ENCODE results near the gene OR51B6. TPM values are rescaled to one million over a fixed set of nuclear protein-coding genes. Genes with fewer than 3 reads are reported as not detected.
"Not testable (repeated sequence)": the region's sequence is repeated elsewhere in the genome, so short reads cannot be mapped to it uniquely, and the experiment has no call there.

Gene OR51B6
- total RNA-seq, 1 experiment from 2014 or later = not detected

DNA sequence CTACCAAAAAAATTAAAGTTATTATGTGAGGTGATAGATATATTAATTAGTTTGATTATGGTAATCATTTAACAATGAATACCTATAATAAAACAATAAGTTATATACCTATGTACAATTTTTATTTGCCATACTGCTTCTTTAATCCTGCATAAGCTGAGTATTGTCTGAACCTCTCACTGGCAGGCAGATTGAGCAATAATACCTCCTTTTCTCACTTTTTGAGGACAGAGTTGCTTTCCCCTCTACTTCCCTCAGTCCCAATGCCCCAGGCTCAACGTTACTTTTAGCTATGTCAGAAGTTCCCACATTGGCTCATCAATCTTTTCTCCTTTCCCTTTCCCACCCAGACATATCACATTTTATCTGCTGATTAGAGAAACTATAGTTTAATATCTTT, 1.8 kb upstream of the OR51B6 start:
- H3K36me3 ChIP-seq (ENCODE audit: insufficient read depth, low read length, poor library complexity, severe bottlenecking) = no peaks in the 10 kb centered on the region
- BruUV-seq (replicated peaks) = no TSS peak
- ChIA-PET POLR2A (ENCODE audit: low non-redundant PET) (no interaction called here), CTCF (no interaction called here)
- H3K9me3 ChIP-seq (ENCODE audit: low read depth, low read length, poor library complexity, severe bottlenecking) = no peaks in the 10 kb centered on the region
- TF ChIP-seq, protein P1, sequence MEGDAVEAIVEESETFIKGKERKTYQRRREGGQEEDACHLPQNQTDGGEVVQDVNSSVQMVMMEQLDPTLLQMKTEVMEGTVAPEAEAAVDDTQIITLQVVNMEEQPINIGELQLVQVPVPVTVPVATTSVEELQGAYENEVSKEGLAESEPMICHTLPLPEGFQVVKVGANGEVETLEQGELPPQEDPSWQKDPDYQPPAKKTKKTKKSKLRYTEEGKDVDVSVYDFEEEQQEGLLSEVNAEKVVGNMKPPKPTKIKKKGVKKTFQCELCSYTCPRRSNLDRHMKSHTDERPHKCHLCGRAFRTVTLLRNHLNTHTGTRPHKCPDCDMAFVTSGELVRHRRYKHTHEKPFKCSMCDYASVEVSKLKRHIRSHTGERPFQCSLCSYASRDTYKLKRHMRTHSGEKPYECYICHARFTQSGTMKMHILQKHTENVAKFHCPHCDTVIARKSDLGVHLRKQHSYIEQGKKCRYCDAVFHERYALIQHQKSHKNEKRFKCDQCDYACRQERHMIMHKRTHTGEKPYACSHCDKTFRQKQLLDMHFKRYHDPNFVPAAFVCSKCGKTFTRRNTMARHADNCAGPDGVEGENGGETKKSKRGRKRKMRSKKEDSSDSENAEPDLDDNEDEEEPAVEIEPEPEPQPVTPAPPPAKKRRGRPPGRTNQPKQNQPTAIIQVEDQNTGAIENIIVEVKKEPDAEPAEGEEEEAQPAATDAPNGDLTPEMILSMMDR (conservative IDR thresholded peaks at IDR 0.05; ENCODE audit: low read depth, low read length) = no peak
- TF ChIP-seq EZH2 (IDR thresholded peaks at IDR 0.05; ENCODE audit: borderline replicate concordance, low read depth, low read length, poor library complexity, severe bottlenecking) = no peak
- no peaks in the 10 kb centered on the region for H3K27me3 ChIP-seq (replicated peaks; ENCODE audit: insufficient read depth, low read depth, low read length, poor library complexity)
- intact Hi-C loops (cut with micrococcal nuclease; ENCODE audit: unreplicated experiment) = no loop called here
- DNase-seq (ENCODE audit: low spot score) = no peak
- no peak overlapping the region for H3K4me3 ChIP-seq (ENCODE audit: low read depth, low read length, poor library complexity, severe bottlenecking)
- no peak overlapping the region for H3K27ac ChIP-seq (ENCODE audit: low read depth, low read length, poor library complexity, severe bottlenecking)
- no peaks in the 10 kb centered on the region for H3K4me1 ChIP-seq (ENCODE audit: insufficient read depth, low read length, poor library complexity, severe bottlenecking)

DNA sequence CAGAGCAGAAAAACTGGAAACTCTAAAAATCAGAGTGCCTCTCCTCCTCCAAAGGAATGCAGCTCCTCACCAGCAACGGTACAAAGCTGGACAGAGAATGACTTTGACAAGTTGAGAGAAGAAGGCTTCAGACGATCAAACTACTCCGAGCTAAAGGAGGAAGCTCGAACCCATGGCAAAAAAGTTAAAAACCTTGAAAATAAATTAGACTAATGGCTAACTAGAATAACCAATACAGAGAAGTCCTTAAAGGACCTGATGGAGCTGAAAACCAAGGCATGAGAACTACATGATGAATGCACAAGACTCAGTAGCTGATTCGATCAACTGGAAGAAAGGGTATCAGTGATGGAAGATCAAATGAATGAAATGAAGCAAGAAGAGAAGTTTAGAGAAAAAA, 4.7 kb downstream of the OR51B6 start:
- CTCF ChIA-PET; BruUV-seq (replicated peaks); H3K4me3 ChIP-seq (ENCODE audit: low read depth, low read length, poor library complexity, severe bottlenecking); H3K9me3 ChIP-seq (ENCODE audit: low read depth, low read length, poor library complexity, severe bottlenecking); H3K4me1 ChIP-seq (ENCODE audit: insufficient read depth, low read length, poor library complexity, severe bottlenecking); H3K27me3 ChIP-seq (replicated peaks; ENCODE audit: insufficient read depth, low read depth, low read length, poor library complexity); H3K27ac ChIP-seq (ENCODE audit: low read depth, low read length, poor library complexity, severe bottlenecking); intact Hi-C loops (cut with micrococcal nuclease; ENCODE audit: unreplicated experiment); POLR2A ChIA-PET (ENCODE audit: low non-redundant PET); DNase-seq (ENCODE audit: low spot score); H3K36me3 ChIP-seq (ENCODE audit: insufficient read depth, low read length, poor library complexity, severe bottlenecking): not testable (repeated sequence)

- intact Hi-C loops (cut with micrococcal nuclease; ENCODE audit: unreplicated experiment) = no loop called here
- Histone ChIP-seq H3K9me3 (ENCODE audit: low read depth, low read length, poor library complexity, severe bottlenecking) (no peaks in the 10 kb centered on the region), H3K27me3 (replicated peaks; ENCODE audit: insufficient read depth, low read depth, low read length, poor library complexity) (no peaks in the 10 kb centered on the region), H3K4me3 (ENCODE audit: low read depth, low read length, poor library complexity, severe bottlenecking) (no peak overlapping the region), H3K4me1 (ENCODE audit: insufficient read depth, low read length, poor library complexity, severe bottlenecking) (no peaks in the 10 kb centered on the region), H3K36me3 (ENCODE audit: insufficient read depth, low read length, poor library complexity, severe bottlenecking) (no peaks in the 10 kb centered on the region), H3K27ac (ENCODE audit: low read depth, low read length, poor library complexity, severe bottlenecking) (no peak overlapping the region)
- no TSS peak for BruUV-seq (replicated peaks)
- ChIA-PET POLR2A (ENCODE audit: low non-redundant PET) (no interaction called here), CTCF (no interaction called here)
- TF ChIP-seq EZH2 (IDR thresholded peaks at IDR 0.05; ENCODE audit: borderline replicate concordance, low read depth, low read length, poor library complexity, severe bottlenecking) = no peak
- TF ChIP-seq, protein P1 (conservative IDR thresholded peaks at IDR 0.05; ENCODE audit: low read depth, low read length) = no peak
- no peak for DNase-seq (ENCODE audit: low spot score)
Observed at GRCh38 chr11:5362017-5362625, 10.8 kb downstream of the OR51B6 start.

GRCh38 chr11:5363679-5364078, 12.4 kb downstream of the OR51B6 start:
- Histone ChIP-seq H3K36me3 (ENCODE audit: insufficient read depth, low read length, poor library complexity, severe bottlenecking) (no peaks in the 10 kb centered on the region), H3K27me3 (replicated peaks; ENCODE audit: insufficient read depth, low read depth, low read length, poor library complexity) (no peaks in the 10 kb centered on the region), H3K4me3 (ENCODE audit: low read depth, low read length, poor library complexity, severe bottlenecking) (no peak overlapping the region), H3K27ac (ENCODE audit: low read depth, low read length, poor library complexity, severe bottlenecking) (no peak overlapping the region), H3K4me1 (ENCODE audit: insufficient read depth, low read length, poor library complexity, severe bottlenecking) (no peaks in the 10 kb centered on the region), H3K9me3 (ENCODE audit: low read depth, low read length, poor library complexity, severe bottlenecking) (no peaks in the 10 kb centered on the region)
- CTCF ChIA-PET = no interaction called here
- no peak for DNase-seq (ENCODE audit: low spot score)
- TF ChIP-seq, protein P1 (conservative IDR thresholded peaks at IDR 0.05; ENCODE audit: low read depth, low read length) = no peak
- no peak for TF ChIP-seq EZH2 (IDR thresholded peaks at IDR 0.05; ENCODE audit: borderline replicate concordance, low read depth, low read length, poor library complexity, severe bottlenecking)
- BruUV-seq (replicated peaks) = no TSS peak
- intact Hi-C loops (cut with micrococcal nuclease; ENCODE audit: unreplicated experiment) = no loop called here
- POLR2A ChIA-PET (ENCODE audit: low non-redundant PET) = interaction anchor here (0.6 kb wide), 1 partner anchor 20 kb away, joined by 9 read pairs; no protein-coding TSS in a partner anchor

Measured in A673 (cell line).